Mesenchymal stem cell (in vitro differentiated cells and primary cell): Measurements from ENCODE around the gene GRB14.

Experiments
- DNase-seq: peaks from one replicate; pipeline ENCODE4 v3.0.0-alpha.2; 2013
- H2AFZ ChIP-seq: one replicate; pipeline ENCODE4 v1.6.1; 2013; ENCODE audit warnings: low read depth, mild to moderate bottlenecking, control low read depth, inconsistent platforms, low read length, moderate library complexity
- H2AK5ac ChIP-seq: 2 replicates; pipeline ENCODE4 v1.6.1; 2013; ENCODE audit warnings: low read length, moderate library complexity, mild to moderate bottlenecking, inconsistent platforms; ENCODE audit not compliant: severe bottlenecking
- H2BK120ac ChIP-seq: one replicate; pipeline ENCODE4 v1.6.1; 2013; ENCODE audit warnings: low read depth, mild to moderate bottlenecking, inconsistent platforms, low read length, moderate library complexity
- H2BK12ac ChIP-seq, 2 experiments: one replicate each; pipeline ENCODE4 v1.6.1; 2013; ENCODE audit warnings: inconsistent platforms in 2 of 2, low read length in 2 of 2, mild to moderate bottlenecking in 2 of 2, moderate library complexity in 2 of 2, control low read depth in 1 of 2
- H2BK15ac ChIP-seq: one replicate; pipeline ENCODE4 v1.6.1; 2013; ENCODE audit warnings: mild to moderate bottlenecking, low read depth, inconsistent platforms; ENCODE audit not compliant: poor library complexity, severe bottlenecking
- H2BK5ac ChIP-seq: 2 replicates; pipeline ENCODE4 v1.6.1; 2013; ENCODE audit warnings: low read depth, mild to moderate bottlenecking, low read length, control low read depth, inconsistent platforms; ENCODE audit not compliant: poor library complexity, severe bottlenecking
- H3K14ac ChIP-seq, 2 experiments: one replicate each; pipeline ENCODE4 v1.6.1; 2013; ENCODE audit warnings: inconsistent platforms in 2 of 2, low read length in 2 of 2, control low read depth in 1 of 2, mild to moderate bottlenecking in 1 of 2, moderate library complexity in 1 of 2
- H3K18ac ChIP-seq, 2 experiments: one replicate each; pipeline ENCODE4 v1.6.1; 2013; ENCODE audit warnings: inconsistent platforms in 2 of 2, low read length in 2 of 2, control low read depth in 1 of 2, low read depth in 1 of 2, mild to moderate bottlenecking in 1 of 2
- H3K23ac ChIP-seq, 2 experiments: one replicate each; pipeline ENCODE4 v1.6.1; 2013; ENCODE audit warnings: inconsistent platforms in 2 of 2, low read length in 2 of 2, mild to moderate bottlenecking in 2 of 2, moderate library complexity in 2 of 2, control low read depth in 1 of 2
- H3K27ac ChIP-seq: 2 replicates; pipeline ENCODE4 v1.5.1; 2013; ENCODE audit warnings: mild to moderate bottlenecking, moderate library complexity, low read length, control low read depth, inconsistent platforms; ENCODE audit not compliant: poor library complexity, severe bottlenecking
- H3K27me3 ChIP-seq, 2 experiments: 2 replicates each; pipeline versions ENCODE4 v1.6.1 to v1.7.0; 2013; ENCODE audit warnings: low read length in 2 of 2, mild to moderate bottlenecking in 2 of 2, moderate library complexity in 2 of 2, control low read depth in 1 of 2, inconsistent platforms in 1 of 2; ENCODE audit not compliant: control insufficient read depth in 1 of 2, insufficient read depth in 1 of 2
- H3K36me3 ChIP-seq, 2 experiments: 2 replicates each; pipeline versions ENCODE4 v1.6.1 to v1.7.0; 2013; ENCODE audit warnings: low read length in 2 of 2, control low read depth in 1 of 2, inconsistent platforms in 1 of 2, low read depth in 1 of 2, mild to moderate bottlenecking in 1 of 2; ENCODE audit not compliant: insufficient read depth in 2 of 2, control insufficient read depth in 1 of 2
- H3K4ac ChIP-seq, 2 experiments: one replicate each; pipeline ENCODE4 v1.6.1; 2013; ENCODE audit warnings: inconsistent platforms in 2 of 2, low read length in 2 of 2, mild to moderate bottlenecking in 2 of 2, moderate library complexity in 2 of 2, control low read depth in 1 of 2, low read depth in 1 of 2
- H3K4me1 ChIP-seq: 2 replicates; pipeline ENCODE4 v1.6.1; 2013; ENCODE audit warnings: low read depth, low read length, control low read depth; ENCODE audit not compliant: control insufficient read depth, insufficient read depth
- H3K4me2 ChIP-seq: 2 replicates; pipeline ENCODE4 v1.6.1; 2013; ENCODE audit warnings: low read length, mild to moderate bottlenecking, inconsistent platforms; ENCODE audit not compliant: poor library complexity, severe bottlenecking
- H3K4me3 ChIP-seq, 2 experiments: 2 replicates each; pipeline versions ENCODE4 v1.5.1 to v1.7.0; 2013; ENCODE audit warnings: low read length in 2 of 2, mild to moderate bottlenecking in 2 of 2, control low read depth in 1 of 2, low read depth in 1 of 2; ENCODE audit not compliant: insufficient read depth in 1 of 2
- H3K79me1 ChIP-seq: replicated peaks from 2 replicates; pipeline ENCODE4 v1.6.1; 2013; ENCODE audit warnings: mild to moderate bottlenecking, control low read depth, low read length, inconsistent platforms; ENCODE audit not compliant: poor library complexity, severe bottlenecking
- H3K9ac ChIP-seq: 2 replicates; pipeline ENCODE4 v1.7.0; 2013; ENCODE audit warnings: mild to moderate bottlenecking, low read length, moderate library complexity
- H3K9me3 ChIP-seq: 2 replicates; pipeline ENCODE4 v1.7.0; 2013; ENCODE audit warnings: mild to moderate bottlenecking, low read length; ENCODE audit not compliant: control insufficient read depth
- H4K8ac ChIP-seq: one replicate; pipeline ENCODE4 v1.6.1; 2013; ENCODE audit warnings: inconsistent platforms, mild to moderate bottlenecking, low read length, moderate library complexity
- H4K91ac ChIP-seq: one replicate; pipeline ENCODE4 v1.6.1; 2013; ENCODE audit warnings: mild to moderate bottlenecking, low read length, inconsistent platforms
- WGBS: methylation state at CpG from one replicate; pipeline ENCODE4 v1.1.7; 2013; ENCODE audit warnings: mixed read lengths; 5-methylcytosine and 5-hydroxymethylcytosine counted together

GRB14 gene

GRCh38 chr2:164485541-164485940 is 135.7 kb downstream of the GRB14 start:
- Histone ChIP-seq H2AK5ac (no peak overlapping the region), H3K14ac (no peak overlapping the region), H3K9me3 (no peaks in the 10 kb centered on the region), H3K4ac (no peak overlapping the region), H3K18ac (no peak overlapping the region), H3K4me1 (no peaks in the 10 kb centered on the region), H2BK5ac (no peak overlapping the region), H3K27me3 (no peaks in the 10 kb centered on the region), H3K79me1 (no peaks in the 10 kb centered on the region), H2BK120ac (no peak overlapping the region), H4K91ac (no peak overlapping the region), H3K9ac (no peak overlapping the region), H3K4me2 (no peak overlapping the region), H3K27ac (no peak overlapping the region), H4K8ac (no peak overlapping the region), H2AFZ (no peak overlapping the region), H2BK15ac (no peak overlapping the region), H3K4me3 (no peak overlapping the region), H2BK12ac (no peak overlapping the region), H3K23ac (no peak overlapping the region), H3K36me3 (peaks cover 0 to 6% of the 10 kb centered on the region in 2 experiments)
- WGBS, result 22% methylated on average over 1 of the region's 1 CpG
- peak; percentile 32 for DNase-seq

DNA sequence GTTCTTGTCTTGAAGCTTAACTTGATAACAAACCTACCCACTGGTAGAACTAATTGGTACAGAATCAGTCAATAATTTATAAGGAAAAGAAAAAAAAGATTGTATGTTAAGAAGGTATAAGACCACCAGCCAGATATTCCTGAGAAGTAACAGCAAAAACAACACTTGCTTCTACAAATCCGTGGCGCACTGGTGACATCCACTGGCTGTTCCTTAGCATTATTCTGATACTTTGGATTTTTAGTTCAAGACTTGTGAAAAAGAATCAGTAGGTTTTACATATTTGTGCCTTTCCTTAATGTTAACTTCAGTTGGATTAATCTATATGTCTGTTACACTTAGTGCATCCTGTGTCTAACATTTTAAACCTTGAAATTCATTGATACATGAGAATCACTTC is 141.8 kb downstream of the GRB14 start:
- H3K4me2 ChIP-seq, result no peak overlapping the region
- no peak overlapping the region for H2BK120ac ChIP-seq
- no peak overlapping the region for H2BK5ac ChIP-seq
- peak; percentile 50 for DNase-seq
- H3K4ac ChIP-seq, result no peak overlapping the region
- H2AFZ ChIP-seq, result no peak overlapping the region
- H3K36me3 ChIP-seq, result no peaks in the 10 kb centered on the region
- no peak overlapping the region for H2BK15ac ChIP-seq
- H3K4me1 ChIP-seq, result no peaks in the 10 kb centered on the region
- no peaks in the 10 kb centered on the region for H3K79me1 ChIP-seq
- H3K14ac ChIP-seq, result no peak overlapping the region
- no peak overlapping the region for H4K8ac ChIP-seq
- H4K91ac ChIP-seq, result no peak overlapping the region
- H3K27me3 ChIP-seq, result no peaks in the 10 kb centered on the region
- no peak overlapping the region for H3K23ac ChIP-seq
- H2AK5ac ChIP-seq, result no peak overlapping the region
- H3K18ac ChIP-seq, result no peak overlapping the region
- no peak overlapping the region for H3K4me3 ChIP-seq
- H2BK12ac ChIP-seq, result no peak overlapping the region
- H3K9ac ChIP-seq, result no peak overlapping the region
- H3K9me3 ChIP-seq, result no peaks in the 10 kb centered on the region
- 28% methylated on average over 2 of the region's 2 CpGs for WGBS
- no peak overlapping the region for H3K27ac ChIP-seq

- no peak overlapping the region for H2BK12ac ChIP-seq
- no peaks in the 10 kb centered on the region for H3K36me3 ChIP-seq
- H3K4me3 ChIP-seq, result no peak overlapping the region
- 78% methylated on average over 2 of the region's 2 CpGs for WGBS
- H2AK5ac ChIP-seq, result no peak overlapping the region
- H2BK5ac ChIP-seq, result no peak overlapping the region
- no peaks in the 10 kb centered on the region for H3K27me3 ChIP-seq
- H2BK15ac ChIP-seq, result no peak overlapping the region
- no peak overlapping the region for H3K18ac ChIP-seq
- DNase-seq, result no peak
- H3K9me3 ChIP-seq, result no peaks in the 10 kb centered on the region
- H2AFZ ChIP-seq, result no peak overlapping the region
- H3K4ac ChIP-seq, result no peak overlapping the region
- H3K27ac ChIP-seq, result no peak overlapping the region
- H3K4me1 ChIP-seq, result no peaks in the 10 kb centered on the region
- H2BK120ac ChIP-seq, result no peak overlapping the region
- no peak overlapping the region for H3K23ac ChIP-seq
- no peak overlapping the region for H3K14ac ChIP-seq
- no peaks in the 10 kb centered on the region for H3K79me1 ChIP-seq
- no peak overlapping the region for H4K91ac ChIP-seq
- H3K9ac ChIP-seq, result no peak overlapping the region
- no peak overlapping the region for H3K4me2 ChIP-seq
- H4K8ac ChIP-seq, result no peak overlapping the region
Observed at GRCh38 chr2:164478205-164478604, 143.1 kb downstream of the GRB14 start.

- no peak overlapping the region for H2BK120ac ChIP-seq
- no peak overlapping the region for H2BK12ac ChIP-seq
- no peak overlapping the region for H3K27ac ChIP-seq
- no peak overlapping the region for H2BK15ac ChIP-seq
- no peak overlapping the region for H2AK5ac ChIP-seq
- H2BK5ac ChIP-seq, result no peak overlapping the region
- no peak overlapping the region for H3K18ac ChIP-seq
- H3K4me1 ChIP-seq, result no peaks in the 10 kb centered on the region
- H3K4me2 ChIP-seq, result no peak overlapping the region
- no peak overlapping the region for H2AFZ ChIP-seq
- no peak overlapping the region for H3K9ac ChIP-seq
- H4K91ac ChIP-seq, result no peak overlapping the region
- no peak overlapping the region for H3K23ac ChIP-seq
- H3K79me1 ChIP-seq, result no peaks in the 10 kb centered on the region
- H3K36me3 ChIP-seq, result no peaks in the 10 kb centered on the region
- no peak overlapping the region for H4K8ac ChIP-seq
- DNase-seq, result no peak
- H3K27me3 ChIP-seq, result no peaks in the 10 kb centered on the region
- no peak overlapping the region for H3K4ac ChIP-seq
- H3K14ac ChIP-seq, result no peak overlapping the region
- H3K4me3 ChIP-seq, result no peak overlapping the region
- H3K9me3 ChIP-seq, result no peaks in the 10 kb centered on the region
Observed at GRCh38 chr2:164474873-164475272, 146.4 kb downstream of the GRB14 start.
